H1 (cell line): ENCODE results near the gene HTR5A.

Experiments
- CEBPB ChIP-seq: IDR thresholded peaks from 2 replicates; pipeline ENCODE4 v1.6.1; 2012; ENCODE audit warnings: low read depth, low read length
- CHD2 ChIP-seq: IDR thresholded peaks from 2 replicates; pipeline ENCODE4 v1.6.1; 2012; ENCODE audit warnings: low read length, improper control_type of control experiment
- CTCF ChIP-seq, 3 experiments: IDR thresholded peaks; 1 replicate in 2 of 3; 2 replicates in 1 of 3; pipeline versions ENCODE4 v1.5.1 to v1.6.1; 2011; ENCODE audit warnings: low read length in 3 of 3, mild to moderate bottlenecking in 3 of 3, inconsistent platforms in 2 of 3, low read depth in 1 of 3, moderate library complexity in 1 of 3; ENCODE audit not compliant: insufficient read depth in 1 of 3; ENCODE audit errors: control extremely low read depth in 1 of 3
- HDAC2 ChIP-seq, 2 experiments: fragments of 300-600 bp in 1 of 2; sonication (generic) in 1 of 2; IDR thresholded peaks; 2 replicates each; pipeline ENCODE4 v1.6.1; 2011 to 2012; ENCODE audit warnings: low read depth in 2 of 2, low read length in 2 of 2, mild to moderate bottlenecking in 2 of 2, moderate library complexity in 2 of 2, borderline replicate concordance in 1 of 2, inconsistent platforms in 1 of 2
- HDAC6 ChIP-seq: IDR thresholded peaks from one replicate; pipeline ENCODE4 v1.7.1; 2012; ENCODE audit warnings: low read depth, mild to moderate bottlenecking, inconsistent platforms, low read length, moderate library complexity
- JUN ChIP-seq: IDR thresholded peaks from 2 replicates; pipeline ENCODE4 v1.6.1; 2011; ENCODE audit warnings: low read depth, mild to moderate bottlenecking, improper control_type of control experiment, low read length
- POLR2A ChIP-seq, 2 experiments: IDR thresholded peaks; 1 replicate in 1 of 2; 2 replicates in 1 of 2; pipeline ENCODE4 v1.6.1; 2011; ENCODE audit warnings: low read depth in 2 of 2, low read length in 2 of 2, mild to moderate bottlenecking in 2 of 2; ENCODE audit errors: control extremely low read depth in 1 of 2
- RFX5 ChIP-seq: IDR thresholded peaks from 2 replicates; pipeline ENCODE4 v1.6.1; 2011; ENCODE audit warnings: low read depth, low read length, improper control_type of control experiment, borderline replicate concordance
- SRF ChIP-seq: IDR thresholded peaks from 2 replicates; pipeline ENCODE4 v1.6.1; 2011; ENCODE audit warnings: mild to moderate bottlenecking, low read depth, low read length, moderate library complexity
- TAF7 ChIP-seq: optimal IDR thresholded peaks from 2 replicates; pipeline ENCODE3; 2011; ENCODE audit warnings: low read depth, mild to moderate bottlenecking, inconsistent platforms, low read length, moderate library complexity, borderline replicate concordance
- TF ChIP-seq, protein P1 (sequence below): IDR thresholded peaks from 2 replicates; pipeline ENCODE4 v1.6.1; 2012; ENCODE audit warnings: inconsistent platforms

DNA sequence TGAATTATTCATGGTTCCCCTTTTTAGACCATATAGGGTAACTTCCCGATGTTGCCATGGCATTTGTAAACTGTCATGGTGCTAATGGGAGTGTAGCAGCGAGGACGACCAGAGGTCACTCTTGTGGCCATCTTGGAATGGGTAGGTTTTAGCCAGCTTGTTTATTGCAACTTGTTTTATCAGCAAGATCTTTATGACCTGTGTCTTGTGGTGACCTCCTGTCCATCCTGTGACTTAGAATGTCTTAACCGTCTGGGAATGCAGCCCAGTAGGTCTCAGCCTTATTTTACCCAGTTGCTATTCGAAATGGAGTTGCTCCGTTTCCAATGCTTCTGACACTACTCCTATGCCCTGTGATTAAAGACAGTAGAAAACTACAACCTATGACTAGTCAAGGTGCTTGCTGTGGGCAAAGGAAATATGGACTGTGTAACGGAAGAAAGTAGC is 48.4 kb upstream of the HTR5A start:
- TF ChIP-seq RFX5 (no peak), TAF7 (no peak), POLR2A (IDR thresholded peaks at IDR 0.05; ENCODE audit: control extremely low read depth in 1 of 2, low read depth in 2 of 2, low read length in 2 of 2) (no peak), JUN (no peak), CEBPB (no peak), CTCF (IDR thresholded peaks at IDR 0.05; ENCODE audit: control extremely low read depth in 1 of 3, insufficient read depth in 1 of 3, low read depth in 1 of 3, low read length in 3 of 3) (no peak), HDAC6 (no peak), CHD2 (no peak), SRF (no peak), HDAC2 (IDR thresholded peaks at IDR 0.05; ENCODE audit: borderline replicate concordance in 1 of 2, low read depth in 2 of 2, low read length in 2 of 2) (no peak)
- TF ChIP-seq, protein P1, sequence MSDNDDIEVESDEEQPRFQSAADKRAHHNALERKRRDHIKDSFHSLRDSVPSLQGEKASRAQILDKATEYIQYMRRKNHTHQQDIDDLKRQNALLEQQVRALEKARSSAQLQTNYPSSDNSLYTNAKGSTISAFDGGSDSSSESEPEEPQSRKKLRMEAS, result no peak
